Upper lobe of right lung (tissue), 1 donor: ENCODE measurements around the gene DLG2. TPM values are rescaled to one million over a fixed set of nuclear protein-coding genes. Genes with fewer than 3 reads are reported as not detected.

Experiments used
- ATAC-seq: fragments of 200-7000 bp; cut with Tn5 transposase; one replicate; pipeline ENCODE4 v1.9.1; 2020; ENCODE audit warnings: mild to moderate bottlenecking, moderate library complexity
- DNase-seq: peaks from one replicate; pipeline ENCODE4 v3.0.0-alpha.2; 2020
- H3K27ac ChIP-seq: fragments of 200-600 bp; one replicate; pipeline ENCODE4 v1.8.0; 2022
- H3K27me3 ChIP-seq: fragments of 200-600 bp; one replicate; pipeline ENCODE4 v1.8.0; 2022; ENCODE audit warnings: mild to moderate bottlenecking
- H3K36me3 ChIP-seq: fragments of 200-600 bp; one replicate; pipeline ENCODE4 v1.8.0; 2022
- H3K4me1 ChIP-seq: fragments of 200-600 bp; one replicate; pipeline ENCODE4 v1.8.0; 2022
- H3K4me3 ChIP-seq: fragments of 200-600 bp; one replicate; pipeline ENCODE4 v1.8.0; 2022; ENCODE audit warnings: mild to moderate bottlenecking
- H3K9me3 ChIP-seq: fragments of 200-600 bp; one replicate; pipeline ENCODE4 v1.8.0; 2022
- intact Hi-C: fragments of 100-400 bp; cut with DNase I; formaldehyde crosslinking; loops from one replicate; pipeline ENCODE4 v1.11.0; 2022
- total RNA-seq: library from RNA; stranded (reverse); fragmentation: NEBNext Ultra II Directional; extraction: Animal tissue kit (Norgen Biotek cat#: 25700); gene quantifications from one replicate; pipeline ENCODE4 v1.2.1, GENCODE V29; 2021
- TF ChIP-seq, protein P1 (sequence below): fragments of 200-600 bp; IDR thresholded peaks from one replicate; pipeline ENCODE4 v1.8.0; 2022; ENCODE audit warnings: antibody characterized with exemption
- donor health status: DM: no; HTN: yes; CAD: no; lungs with severe emphysema.

Gene DLG2
- total RNA-seq, 1 donor from 2014 or later = 9.7 TPM

- H3K4me3 ChIP-seq = no peak overlapping the region
- no peaks in the 10 kb centered on the region for H3K27me3 ChIP-seq
- TF ChIP-seq, protein P1, sequence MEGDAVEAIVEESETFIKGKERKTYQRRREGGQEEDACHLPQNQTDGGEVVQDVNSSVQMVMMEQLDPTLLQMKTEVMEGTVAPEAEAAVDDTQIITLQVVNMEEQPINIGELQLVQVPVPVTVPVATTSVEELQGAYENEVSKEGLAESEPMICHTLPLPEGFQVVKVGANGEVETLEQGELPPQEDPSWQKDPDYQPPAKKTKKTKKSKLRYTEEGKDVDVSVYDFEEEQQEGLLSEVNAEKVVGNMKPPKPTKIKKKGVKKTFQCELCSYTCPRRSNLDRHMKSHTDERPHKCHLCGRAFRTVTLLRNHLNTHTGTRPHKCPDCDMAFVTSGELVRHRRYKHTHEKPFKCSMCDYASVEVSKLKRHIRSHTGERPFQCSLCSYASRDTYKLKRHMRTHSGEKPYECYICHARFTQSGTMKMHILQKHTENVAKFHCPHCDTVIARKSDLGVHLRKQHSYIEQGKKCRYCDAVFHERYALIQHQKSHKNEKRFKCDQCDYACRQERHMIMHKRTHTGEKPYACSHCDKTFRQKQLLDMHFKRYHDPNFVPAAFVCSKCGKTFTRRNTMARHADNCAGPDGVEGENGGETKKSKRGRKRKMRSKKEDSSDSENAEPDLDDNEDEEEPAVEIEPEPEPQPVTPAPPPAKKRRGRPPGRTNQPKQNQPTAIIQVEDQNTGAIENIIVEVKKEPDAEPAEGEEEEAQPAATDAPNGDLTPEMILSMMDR = peak; percentile 61
- H3K4me1 ChIP-seq = no peaks in the 10 kb centered on the region
- ATAC-seq (peak; percentile 92), DNase-seq (no peak)
- no peak overlapping the region for H3K27ac ChIP-seq
- intact Hi-C loops = no loop called here
- no peaks in the 10 kb centered on the region for H3K9me3 ChIP-seq
- no peaks in the 10 kb centered on the region for H3K36me3 ChIP-seq
Measured at GRCh38 chr11:83836883-83837654, 1790.1 kb downstream of the DLG2 start.

DNA sequence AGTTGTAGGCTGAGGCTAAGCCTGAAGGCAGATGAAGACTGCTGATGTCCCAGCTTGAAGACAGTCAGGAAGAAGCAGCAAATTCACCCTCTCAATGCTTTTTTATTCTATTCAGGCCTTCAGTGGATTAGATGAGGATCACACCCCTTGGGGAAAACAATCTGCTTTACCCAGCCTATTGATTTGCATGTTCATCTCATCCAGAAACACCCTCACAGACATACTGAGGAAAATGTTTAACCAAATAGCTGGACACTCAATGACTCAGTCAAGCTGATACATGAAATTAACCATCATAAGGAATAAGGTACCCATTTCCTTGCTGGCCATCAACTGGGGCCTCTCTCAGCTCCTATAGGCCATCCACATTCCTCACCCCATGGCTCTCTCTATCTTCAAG lies 1791.1 kb downstream of the DLG2 start:
- intact Hi-C loops = no loop called here
- Histone ChIP-seq H3K27me3 (no peaks in the 10 kb centered on the region), H3K36me3 (no peaks in the 10 kb centered on the region), H3K4me1 (no peaks in the 10 kb centered on the region), H3K9me3 (no peaks in the 10 kb centered on the region), H3K27ac (no peak overlapping the region), H3K4me3 (no peak overlapping the region)
- TF ChIP-seq, protein P1 = no peak
- ATAC-seq = no peak
- DNase-seq = no peak

DNA sequence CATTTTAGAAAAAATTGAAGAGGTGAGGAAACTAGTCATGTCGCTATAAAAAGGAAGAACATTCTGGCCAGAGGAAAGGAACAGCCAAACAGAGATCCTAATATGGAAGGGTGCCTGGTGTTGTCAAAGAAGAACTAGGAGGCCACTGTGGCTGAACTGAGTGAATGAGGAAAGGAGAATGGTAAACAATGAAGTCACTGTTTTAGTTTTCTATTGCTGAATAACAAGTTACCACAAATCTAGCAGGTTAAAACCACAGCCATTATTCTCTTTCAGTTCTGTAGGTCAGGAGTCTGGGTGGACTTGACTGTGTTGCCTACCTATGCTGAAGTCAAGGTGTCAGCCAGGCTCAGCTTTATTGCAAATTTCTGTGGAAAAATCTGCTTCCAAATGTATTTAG lies 1791.7 kb downstream of the DLG2 start:
- intact Hi-C loops = no loop called here
- no peak for ATAC-seq
- H3K27me3 ChIP-seq = no peaks in the 10 kb centered on the region
- H3K9me3 ChIP-seq = no peaks in the 10 kb centered on the region
- no peaks in the 10 kb centered on the region for H3K36me3 ChIP-seq
- no peak overlapping the region for H3K4me3 ChIP-seq
- DNase-seq = no peak
- no peaks in the 10 kb centered on the region for H3K4me1 ChIP-seq
- no peak overlapping the region for H3K27ac ChIP-seq
- TF ChIP-seq, protein P1 = no peak

DNA sequence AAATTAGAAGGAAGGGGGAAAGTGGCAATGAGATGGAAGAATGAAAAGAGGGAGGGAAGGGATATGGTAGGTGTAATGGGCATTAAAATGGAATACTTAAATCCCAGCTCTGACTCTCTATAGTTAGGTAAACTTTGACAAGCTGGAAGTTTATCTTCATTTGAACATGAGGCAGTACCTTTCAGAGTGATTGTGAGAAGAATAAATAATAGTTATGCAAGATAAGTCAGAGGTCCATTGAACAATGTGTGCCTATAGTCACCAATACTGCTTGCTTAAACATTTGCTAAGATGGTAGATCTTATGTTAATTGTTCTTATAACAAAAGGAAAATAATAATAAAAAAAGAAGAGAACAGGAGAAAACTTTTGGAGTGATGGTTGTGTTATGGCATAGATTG lies 1795.2 kb downstream of the DLG2 start:
- no peak for ATAC-seq
- no peak overlapping the region for H3K27ac ChIP-seq
- no peaks in the 10 kb centered on the region for H3K36me3 ChIP-seq
- DNase-seq = no peak
- intact Hi-C loops = no loop called here
- H3K27me3 ChIP-seq = no peaks in the 10 kb centered on the region
- no peaks in the 10 kb centered on the region for H3K9me3 ChIP-seq
- H3K4me3 ChIP-seq = no peak overlapping the region
- no peaks in the 10 kb centered on the region for H3K4me1 ChIP-seq
- TF ChIP-seq, protein P1 = no peak

DNA sequence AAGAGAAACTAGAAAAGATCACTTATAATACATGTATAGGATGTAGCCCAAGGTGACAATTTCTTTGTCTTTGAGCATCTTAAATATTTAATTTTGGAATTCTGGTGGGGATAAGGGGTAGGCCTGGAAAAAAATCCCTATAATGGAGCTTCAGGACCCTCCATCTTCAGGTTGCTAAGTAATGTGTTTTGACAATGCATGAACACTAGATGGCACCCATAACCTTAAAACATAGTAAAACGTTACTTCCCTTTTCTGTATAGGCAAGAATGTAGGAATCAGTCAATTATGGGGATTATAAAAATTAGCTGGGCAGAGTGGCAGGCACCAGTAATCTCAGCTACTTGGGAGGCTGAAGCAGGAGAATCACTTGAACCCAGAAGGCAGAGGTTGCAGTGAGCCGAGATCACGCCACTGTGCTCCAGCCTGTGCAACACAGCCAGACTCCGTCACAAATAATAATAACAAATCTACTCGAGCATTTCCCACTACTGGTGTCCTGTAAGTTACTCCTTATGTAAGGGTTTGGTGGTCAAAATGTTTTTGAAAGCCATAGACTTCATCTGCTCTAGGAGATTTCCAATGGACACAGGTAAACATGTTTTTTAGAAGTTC lies 1799.1 kb downstream of the DLG2 start:
- peak; percentile 71 for ATAC-seq
- H3K27ac ChIP-seq = no peak overlapping the region
- DNase-seq = no peak
- intact Hi-C loops = no loop called here
- no peaks in the 10 kb centered on the region for H3K27me3 ChIP-seq
- H3K4me3 ChIP-seq = peak overlapping the region; percentile 22
- H3K9me3 ChIP-seq = no peaks in the 10 kb centered on the region
- H3K4me1 ChIP-seq = no peaks in the 10 kb centered on the region
- TF ChIP-seq, protein P1 = peak; percentile 56
- no peaks in the 10 kb centered on the region for H3K36me3 ChIP-seq
